ENCODE measurements around the gene CHIC2. TPM values are rescaled to one million over a fixed set of nuclear protein-coding genes. Genes with fewer than 3 reads are reported as not detected.

The CHIC2 gene
- total RNA-seq, 1 experiment from 2014 or later = 8.2 TPM

- Histone ChIP-seq H3K27me3 (ENCODE audit: insufficient read depth, low read length) (peaks cover 64% of the 10 kb centered on the region), H3K9ac (ENCODE audit: extremely low read depth, insufficient read length, low read length) (peak overlapping the region; percentile 45), H3K27ac (ENCODE audit: insufficient read length, low read depth, low read length) (no peak overlapping the region)
These were observed 27.4 kb upstream of the CHIC2 start for GRCh38 chr4:54091637-54092404.

More at GRCh38 chr4:54091637-54092404, 27.4 kb upstream of the CHIC2 start:
- no peak for TF ChIP-seq CTCF (conservative IDR thresholded peaks at IDR 0.05)
- no peak overlapping the region for H3T11ph ChIP-seq (ENCODE audit: low read length)
- Mint-ChIP-seq H3K36me3 (ENCODE audit: insufficient read depth in 1 of 3, low read depth in 3 of 3) (no peaks in the 10 kb centered on the region), H3K27ac (no peak overlapping the region), H3K27me3 (ENCODE audit: low read depth) (peaks cover 97% of the 10 kb centered on the region), H3K4me1 (peaks cover 48 to 50% of the 10 kb centered on the region in 2 experiments), H3K4me3 (peak overlapping the region; percentile 59 to 77), H3K9me3 (peaks cover 0 to 1% of the 10 kb centered on the region in 2 experiments; a peak in 1 of 5 replicates)
- H3K56ac ChIP-seq (ENCODE audit: insufficient read length, low read depth, low read length) = no peak overlapping the region
- no peak overlapping the region for H3K18ac ChIP-seq (ENCODE audit: insufficient read length, low read depth, low read length)
- peaks cover 9% of the 10 kb centered on the region for H3K4me1 ChIP-seq (ENCODE audit: insufficient read depth, low read length)
- no peak overlapping the region for H2BK20ac ChIP-seq (ENCODE audit: low read depth, low read length, poor library complexity, severe bottlenecking)
- H4K8ac ChIP-seq (replicated peaks; ENCODE audit: insufficient read length, low read depth, low read length) = no peak overlapping the region
- H2AK5ac ChIP-seq (ENCODE audit: insufficient read length, low read length) = no peak overlapping the region
- H4K91ac ChIP-seq (ENCODE audit: insufficient read length, low read depth, low read length) = no peak overlapping the region
- H4K20me1 ChIP-seq (ENCODE audit: control insufficient read depth, insufficient read depth, insufficient read length) = peaks cover 3% of the 10 kb centered on the region
- no peak overlapping the region for H2BK120ac ChIP-seq (ENCODE audit: low read depth, low read length, poor library complexity, severe bottlenecking)
- no peak overlapping the region for H2BK12ac ChIP-seq (ENCODE audit: insufficient read length, low read depth, low read length)
- H3K4ac ChIP-seq (ENCODE audit: low read depth, low read length) = no peak overlapping the region
- no peak overlapping the region for H2BK5ac ChIP-seq (ENCODE audit: insufficient read length, low read length)
- peak; percentile 36 for DNase-seq
- H3K23me2 ChIP-seq (ENCODE audit: insufficient read length, low read depth, low read length, poor library complexity, severe bottlenecking) = peaks cover 11% of the 10 kb centered on the region
- H3K79me1 ChIP-seq (ENCODE audit: insufficient read depth, low read depth, low read length, poor library complexity, severe bottlenecking) = no peaks in the 10 kb centered on the region
- H4K5ac ChIP-seq (ENCODE audit: insufficient read length, low read depth, low read length) = no peak overlapping the region
- no peaks in the 10 kb centered on the region for H3K79me2 ChIP-seq (ENCODE audit: insufficient read depth, low read length)
- no CpG with 5 or more reads among the region's 48 CpGs for WGBS (ENCODE audit: extremely low coverage, insufficient read length, low lambda C conversion rate)
- peak overlapping the region; percentile 27; the same call in 1 of the 2 replicates for H3K14ac ChIP-seq (ENCODE audit: insufficient read depth, low read length)
- H2AFZ ChIP-seq (ENCODE audit: low read length) = no peak overlapping the region
- no peak overlapping the region for H3K23ac ChIP-seq (ENCODE audit: insufficient read length, low read depth, low read length)
- no peak overlapping the region for H2BK15ac ChIP-seq (ENCODE audit: low read depth, low read length)
- H3K9me3 ChIP-seq (ENCODE audit: control insufficient read depth, low read depth, low read length) = no peaks in the 10 kb centered on the region
- H3K4me2 ChIP-seq (ENCODE audit: insufficient read depth, insufficient read length, low read length) = peak overlapping the region; percentile 99
